Spleen (tissue), 11 donors: ENCODE measurements around the gene PAPPA. TPM values are rescaled to one million over a fixed set of nuclear protein-coding genes. Genes with fewer than 3 reads are reported as not detected.

Source experiments
- DNase-seq: peaks from one replicate; pipeline ENCODE4 v3.0.0-alpha.2; 2020
- H3K27ac ChIP-seq, 8 donors: fragments of 200-600 bp; sonication (generic) in 7 of 8; 1 replicate in 4 of 8; 2 replicates in 4 of 8; pipeline versions ENCODE4 v1.5.0 to v1.8.0; 2016 to 2021; ENCODE audit warnings: inconsistent platforms in 4 of 8, mild to moderate bottlenecking in 4 of 8, moderate library complexity in 1 of 8
- H3K27me3 ChIP-seq, 7 donors: fragments of 200-600 bp; sonication (generic) in 6 of 7; replicated peaks in 1 of 7; 1 replicate in 4 of 7; 2 replicates in 3 of 7; pipeline versions ENCODE4 v1.5.0 to v1.8.0; 2016 to 2021; ENCODE audit warnings: inconsistent platforms in 3 of 7, mild to moderate bottlenecking in 1 of 7
- H3K36me3 ChIP-seq, 6 donors: fragments of 200-600 bp; sonication (generic) in 5 of 6; 1 replicate in 4 of 6; 2 replicates in 2 of 6; pipeline versions ENCODE4 v1.5.0 to v1.8.0; 2016 to 2021; ENCODE audit warnings: inconsistent platforms in 2 of 6
- H3K4me1 ChIP-seq, 6 donors: fragments of 200-600 bp; sonication (generic) in 5 of 6; 1 replicate in 3 of 6; 2 replicates in 3 of 6; pipeline versions ENCODE4 v1.5.0 to v1.8.0; 2016 to 2021; ENCODE audit warnings: inconsistent platforms in 3 of 6
- H3K4me3 ChIP-seq, 8 donors: fragments of 200-600 bp; sonication (generic) in 7 of 8; 1 replicate in 4 of 8; 2 replicates in 4 of 8; pipeline versions ENCODE4 v1.5.0 to v1.8.0; 2016 to 2021; ENCODE audit warnings: inconsistent platforms in 4 of 8, mild to moderate bottlenecking in 4 of 8, moderate library complexity in 2 of 8
- H3K9me3 ChIP-seq, 8 donors: fragments of 200-600 bp; sonication (generic) in 7 of 8; 1 replicate in 4 of 8; 2 replicates in 4 of 8; pipeline versions ENCODE4 v1.5.0 to v1.8.0; 2016 to 2021; ENCODE audit warnings: inconsistent platforms in 4 of 8
- CTCF ChIP-seq, 11 experiments: fragments of 200-600 bp in 7 of 11; fragments of 450-650 bp in 4 of 11; sonication (generic) in 4 of 11; IDR thresholded peaks in 8 of 11; conservative IDR thresholded peaks in 3 of 11; 1 replicate in 7 of 11; 2 replicates in 4 of 11; pipeline versions ENCODE4 v1.4.0 to v1.8.0; 2016 to 2021; ENCODE audit warnings: antibody characterized with exemption in 11 of 11, inconsistent platforms in 4 of 11, mild to moderate bottlenecking in 1 of 11
- POLR2A ChIP-seq, 3 donors: fragments of 450-650 bp; IDR thresholded peaks; one replicate each; pipeline ENCODE4 v1.5.1; 2017; ENCODE audit warnings: antibody characterized with exemption in 3 of 3, mild to moderate bottlenecking in 1 of 3
- POLR2AphosphoS5 ChIP-seq, 3 donors: sonication (generic); formaldehyde crosslinking; IDR thresholded peaks; one replicate each; pipeline ENCODE4 v1.5.1; 2017; ENCODE audit warnings: antibody characterized with exemption in 3 of 3
- WGBS, 5 donors: extraction: QIAGEN DNeasy Blood & Tissue Kit in 3 of 5; methylation state at CpG; one replicate each; pipeline versions ENCODE4 v1.1.5 to v1.1.7; 2013 to 2018; 5-methylcytosine and 5-hydroxymethylcytosine counted together
- intact Hi-C: fragments of 100-400 bp; cut with DNase I; formaldehyde crosslinking; loops from one replicate; pipeline ENCODE4 v1.15.0; 2023; ENCODE audit warnings: low total_unique reads
- polyA plus RNA-seq, 3 donors: library from polyadenylated mRNA; stranded (reverse); fragments of 200-250 nt; gene quantifications; one replicate each; pipeline ENCODE4 v1.2.1, GENCODE V29; 2013
- total RNA-seq, 7 donors: library from RNA; depleted of rRNA in 3 of 7; stranded (reverse); fragments of >200 nt in 3 of 7; fragmentation: NEBNext Ultra II Directional in 4 of 7; extraction: Animal tissue kit (Norgen Biotek cat#: 25700) in 4 of 7; gene quantifications; one replicate each; pipeline versions ENCODE4 v1.1.0 to v1.2.1, GENCODE V29; 2016 to 2021
- donor health status: healthy with polysubstance abuse.
- donor health status: DM: no; HTN: no; CAD: no; lungs with moderate emphysema.
- donor health status: DM: no; HTN: no; CAD: no.
- donor health status: Bipolar disorder and iron deficiency.
- donor health status: healthy.
- donor health status: DM: no; HTN: no; CAD: no.
- donor health status: DM: yes; HTN: yes; CAD: no.

PAPPA gene
- total and polyA plus RNA-seq, 10 donors = 0.13 to 1.4 (median 0.45) TPM

GRCh38 chr9:116366241-116366640, 212.7 kb downstream of the PAPPA start:
- DNase-seq = no peak
- no peaks in the 10 kb centered on the region for H3K4me1 ChIP-seq
- intact Hi-C loops = no loop called here
- no peaks in the 10 kb centered on the region for H3K9me3 ChIP-seq
- H3K27ac ChIP-seq = no peak overlapping the region
- WGBS, 5 donors = 74 to 83% (median 81%) methylated on average over 1 of the region's 1 CpG
- H3K36me3 ChIP-seq = no peaks in the 10 kb centered on the region
- no peak for TF ChIP-seq POLR2AphosphoS5 (IDR thresholded peaks at IDR 0.05)
- no peak for TF ChIP-seq POLR2A (IDR thresholded peaks at IDR 0.05)
- no peak for TF ChIP-seq CTCF (IDR thresholded peaks at IDR 0.05 in 8 of 11, conservative IDR thresholded peaks at IDR 0.05 in 3 of 11)
- no peak overlapping the region for H3K4me3 ChIP-seq
- H3K27me3 ChIP-seq = no peaks in the 10 kb centered on the region

GRCh38 chr9:116368680-116369079, 215.1 kb downstream of the PAPPA start:
- H3K36me3 ChIP-seq = no peaks in the 10 kb centered on the region
- TF ChIP-seq CTCF (IDR thresholded peaks at IDR 0.05 in 8 of 11, conservative IDR thresholded peaks at IDR 0.05 in 3 of 11) (no peak), POLR2AphosphoS5 (IDR thresholded peaks at IDR 0.05) (no peak), POLR2A (IDR thresholded peaks at IDR 0.05) (no peak)
- H3K4me3 ChIP-seq = no peak overlapping the region
- H3K4me1 ChIP-seq = no peaks in the 10 kb centered on the region
- 82 to 95% (median 92%) methylated on average over 9 of the region's 9 CpGs for WGBS, 5 donors
- no peak overlapping the region for H3K27ac ChIP-seq
- no peak for DNase-seq
- no peaks in the 10 kb centered on the region for H3K9me3 ChIP-seq
- H3K27me3 ChIP-seq = no peaks in the 10 kb centered on the region
- intact Hi-C loops = no loop called here

- no peak overlapping the region for H3K4me3 ChIP-seq
- WGBS, 5 donors = 73 to 82% (median 76%) methylated on average over 5 of the region's 5 CpGs
- intact Hi-C loops = no loop called here
- H3K27me3 ChIP-seq = no peaks in the 10 kb centered on the region
- no peak for TF ChIP-seq POLR2AphosphoS5 (IDR thresholded peaks at IDR 0.05)
- TF ChIP-seq POLR2A (IDR thresholded peaks at IDR 0.05) = no peak
- no peak for TF ChIP-seq CTCF (IDR thresholded peaks at IDR 0.05 in 8 of 11, conservative IDR thresholded peaks at IDR 0.05 in 3 of 11)
- H3K4me1 ChIP-seq = no peaks in the 10 kb centered on the region
- no peaks in the 10 kb centered on the region for H3K9me3 ChIP-seq
- DNase-seq = no peak
- H3K27ac ChIP-seq = no peak overlapping the region
- H3K36me3 ChIP-seq = no peaks in the 10 kb centered on the region
Measured at GRCh38 chr9:116369706-116370105, 216.1 kb downstream of the PAPPA start.

- intact Hi-C loops = no loop called here
- H3K27ac ChIP-seq = no peak overlapping the region
- no peak overlapping the region for H3K4me3 ChIP-seq
- no peaks in the 10 kb centered on the region for H3K27me3 ChIP-seq
- WGBS, 5 donors = 86 to 94% (median 90%) methylated on average over 4 of the region's 4 CpGs
- no peaks in the 10 kb centered on the region for H3K4me1 ChIP-seq
- H3K36me3 ChIP-seq = no peaks in the 10 kb centered on the region
- no peak for DNase-seq
- no peaks in the 10 kb centered on the region for H3K9me3 ChIP-seq
- TF ChIP-seq POLR2A (IDR thresholded peaks at IDR 0.05) (no peak), POLR2AphosphoS5 (IDR thresholded peaks at IDR 0.05) (no peak), CTCF (IDR thresholded peaks at IDR 0.05 in 8 of 11, conservative IDR thresholded peaks at IDR 0.05 in 3 of 11) (no peak)
Measured at GRCh38 chr9:116370556-116370955, 217.0 kb downstream of the PAPPA start.
